ENCODE data around the gene FGF2. TPM values are rescaled to one million over a fixed set of nuclear protein-coding genes. Genes with fewer than 3 reads are reported as not detected.

Gene FGF2
- total RNA-seq, 1 donor from 2014 or later: 25.1 TPM

- H3K27ac Mint-ChIP-seq (ENCODE audit: unreplicated experiment): no peak overlapping the region
- TF ChIP-seq, protein P1, sequence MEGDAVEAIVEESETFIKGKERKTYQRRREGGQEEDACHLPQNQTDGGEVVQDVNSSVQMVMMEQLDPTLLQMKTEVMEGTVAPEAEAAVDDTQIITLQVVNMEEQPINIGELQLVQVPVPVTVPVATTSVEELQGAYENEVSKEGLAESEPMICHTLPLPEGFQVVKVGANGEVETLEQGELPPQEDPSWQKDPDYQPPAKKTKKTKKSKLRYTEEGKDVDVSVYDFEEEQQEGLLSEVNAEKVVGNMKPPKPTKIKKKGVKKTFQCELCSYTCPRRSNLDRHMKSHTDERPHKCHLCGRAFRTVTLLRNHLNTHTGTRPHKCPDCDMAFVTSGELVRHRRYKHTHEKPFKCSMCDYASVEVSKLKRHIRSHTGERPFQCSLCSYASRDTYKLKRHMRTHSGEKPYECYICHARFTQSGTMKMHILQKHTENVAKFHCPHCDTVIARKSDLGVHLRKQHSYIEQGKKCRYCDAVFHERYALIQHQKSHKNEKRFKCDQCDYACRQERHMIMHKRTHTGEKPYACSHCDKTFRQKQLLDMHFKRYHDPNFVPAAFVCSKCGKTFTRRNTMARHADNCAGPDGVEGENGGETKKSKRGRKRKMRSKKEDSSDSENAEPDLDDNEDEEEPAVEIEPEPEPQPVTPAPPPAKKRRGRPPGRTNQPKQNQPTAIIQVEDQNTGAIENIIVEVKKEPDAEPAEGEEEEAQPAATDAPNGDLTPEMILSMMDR (IDR thresholded peaks at IDR 0.05): no peak
- H3K27me3 Mint-ChIP-seq (ENCODE audit: low read depth): no peaks in the 10 kb centered on the region
- no peak for DNase-seq (ENCODE audit: low spot score)
- no peaks in the 10 kb centered on the region for H3K9me3 Mint-ChIP-seq (ENCODE audit: low read depth)
- H3K4me3 Mint-ChIP-seq (ENCODE audit: unreplicated experiment): no peak overlapping the region
- peaks cover 2% of the 10 kb centered on the region for H3K36me3 Mint-ChIP-seq (ENCODE audit: low read depth)
- H3K4me1 Mint-ChIP-seq (ENCODE audit: low read depth): peaks cover 21% of the 10 kb centered on the region
Observed at GRCh38 chr4:122909683-122910082, 83.1 kb downstream of the FGF2 start.

DNA sequence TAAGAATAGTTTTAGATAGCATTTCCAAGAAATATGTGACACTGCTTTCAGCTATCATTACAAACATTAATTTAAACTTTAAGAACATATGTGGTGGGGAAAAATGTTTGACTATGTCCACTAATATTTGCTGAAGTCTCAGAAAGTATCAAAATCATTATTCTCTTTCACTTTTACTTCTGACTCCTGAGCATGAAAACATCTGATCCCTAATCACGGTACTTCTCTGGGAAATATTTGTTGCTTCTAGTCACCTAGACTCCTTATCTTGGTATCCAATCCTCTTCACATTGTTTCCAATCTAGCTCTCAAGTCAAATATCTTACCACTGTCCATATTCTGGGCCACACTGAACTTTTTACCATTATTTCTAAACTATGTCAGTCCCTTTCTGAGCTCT, 85.0 kb downstream of the FGF2 start:
- Mint-ChIP-seq H3K36me3 (ENCODE audit: low read depth) (no peaks in the 10 kb centered on the region), H3K9me3 (ENCODE audit: low read depth) (no peaks in the 10 kb centered on the region), H3K27ac (ENCODE audit: unreplicated experiment) (no peak overlapping the region), H3K4me3 (ENCODE audit: unreplicated experiment) (no peak overlapping the region), H3K4me1 (ENCODE audit: low read depth) (peaks cover 26% of the 10 kb centered on the region), H3K27me3 (ENCODE audit: low read depth) (no peaks in the 10 kb centered on the region)
- TF ChIP-seq, protein P1 (IDR thresholded peaks at IDR 0.05): no peak
- DNase-seq (ENCODE audit: low spot score): no peak

DNA sequence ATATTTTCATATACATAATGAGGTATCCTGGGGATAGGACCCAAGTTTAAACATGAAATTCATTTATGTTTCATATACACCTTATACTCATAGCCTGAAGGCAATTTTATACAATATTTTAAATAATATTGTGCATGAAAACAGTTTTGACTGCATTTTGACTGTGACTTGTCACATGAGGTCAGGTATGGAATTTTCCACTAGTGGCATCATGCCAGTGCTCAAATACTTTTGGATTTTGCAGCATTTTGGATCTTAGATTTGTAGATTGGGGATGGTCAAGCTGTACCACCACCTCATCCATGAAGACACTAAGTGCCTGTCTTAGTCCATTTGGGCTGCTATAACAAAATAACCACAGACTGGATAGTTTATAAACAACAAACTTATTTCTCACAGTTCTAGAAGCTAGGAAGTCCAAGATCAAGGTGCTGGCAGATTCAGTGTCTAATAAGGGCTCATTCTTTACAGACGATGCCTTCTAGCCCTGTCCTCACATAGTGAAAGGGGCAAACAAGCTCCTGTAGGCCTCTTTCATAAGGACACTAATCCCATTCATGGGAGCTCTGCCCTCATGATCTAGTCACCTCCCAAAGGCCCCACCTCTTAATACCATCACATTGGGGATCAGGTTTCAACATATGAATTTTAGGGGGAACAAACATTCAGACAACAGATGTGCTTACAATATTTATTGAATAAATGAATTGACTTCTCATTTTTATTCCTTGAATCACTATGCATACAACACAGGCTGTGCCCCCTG, 86.4 kb downstream of the FGF2 start:
- H3K27me3 Mint-ChIP-seq (ENCODE audit: low read depth): no peaks in the 10 kb centered on the region
- H3K36me3 Mint-ChIP-seq (ENCODE audit: low read depth): no peaks in the 10 kb centered on the region
- H3K9me3 Mint-ChIP-seq (ENCODE audit: low read depth): no peaks in the 10 kb centered on the region
- DNase-seq (ENCODE audit: low spot score): no peak
- no peak overlapping the region for H3K4me3 Mint-ChIP-seq (ENCODE audit: unreplicated experiment)
- no peak overlapping the region for H3K27ac Mint-ChIP-seq (ENCODE audit: unreplicated experiment)
- TF ChIP-seq, protein P1 (IDR thresholded peaks at IDR 0.05): no peak
- peaks cover 26% of the 10 kb centered on the region for H3K4me1 Mint-ChIP-seq (ENCODE audit: low read depth)

- DNase-seq (ENCODE audit: low spot score): no peak
- no peaks in the 10 kb centered on the region for H3K27me3 Mint-ChIP-seq (ENCODE audit: low read depth)
- H3K4me3 Mint-ChIP-seq (ENCODE audit: unreplicated experiment): no peak overlapping the region
- no peaks in the 10 kb centered on the region for H3K9me3 Mint-ChIP-seq (ENCODE audit: low read depth)
- TF ChIP-seq, protein P1 (IDR thresholded peaks at IDR 0.05): peak; percentile 83
- H3K36me3 Mint-ChIP-seq (ENCODE audit: low read depth): no peaks in the 10 kb centered on the region
- H3K4me1 Mint-ChIP-seq (ENCODE audit: low read depth): peaks cover 26% of the 10 kb centered on the region
- peak overlapping the region; percentile 87 for H3K27ac Mint-ChIP-seq (ENCODE audit: unreplicated experiment)
Observed at GRCh38 chr4:122914292-122914904, 87.8 kb downstream of the FGF2 start.

DNA sequence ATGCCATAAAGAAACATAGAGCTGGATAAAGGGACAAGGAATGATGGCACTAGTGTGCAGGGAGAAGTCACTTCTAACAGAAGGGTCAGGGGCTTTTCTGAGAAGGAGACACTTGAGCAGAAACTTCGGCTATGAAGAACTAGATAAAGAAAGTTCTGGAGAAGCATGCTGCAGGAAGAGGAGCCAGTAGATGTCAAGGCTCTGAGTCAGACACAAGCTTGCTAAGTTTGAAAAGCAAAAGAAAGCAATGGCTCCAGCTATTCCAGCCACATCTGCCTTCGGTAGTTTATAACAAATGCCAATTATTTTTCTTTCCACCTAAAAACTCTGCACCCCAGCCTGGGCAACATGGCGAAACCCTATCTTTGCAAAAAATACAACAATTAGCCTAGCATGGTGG, 88.3 kb downstream of the FGF2 start:
- TF ChIP-seq, protein P1 (IDR thresholded peaks at IDR 0.05): no peak
- peak overlapping the region; percentile 87 for H3K27ac Mint-ChIP-seq (ENCODE audit: unreplicated experiment)
- H3K27me3 Mint-ChIP-seq (ENCODE audit: low read depth): no peaks in the 10 kb centered on the region
- DNase-seq (ENCODE audit: low spot score): no peak
- H3K4me1 Mint-ChIP-seq (ENCODE audit: low read depth): peaks cover 26% of the 10 kb centered on the region
- no peaks in the 10 kb centered on the region for H3K9me3 Mint-ChIP-seq (ENCODE audit: low read depth)
- H3K4me3 Mint-ChIP-seq (ENCODE audit: unreplicated experiment): no peak overlapping the region
- H3K36me3 Mint-ChIP-seq (ENCODE audit: low read depth): no peaks in the 10 kb centered on the region
